Measurements from ENCODE around the gene MYLK3. TPM values are rescaled to one million over a fixed set of nuclear protein-coding genes. Genes with fewer than 3 reads are reported as not detected.
A peak's percentile ranks its signal among the peaks of the same experiment; 100 is the strongest.
"Not testable (repeated sequence)": the region's sequence is repeated elsewhere in the genome, so short reads cannot be mapped to it uniquely, and the experiment has no call there.

The MYLK3 gene
- total RNA-seq, 2 experiments from 2014 or later: 0.97 to 2.3 TPM

DNA sequence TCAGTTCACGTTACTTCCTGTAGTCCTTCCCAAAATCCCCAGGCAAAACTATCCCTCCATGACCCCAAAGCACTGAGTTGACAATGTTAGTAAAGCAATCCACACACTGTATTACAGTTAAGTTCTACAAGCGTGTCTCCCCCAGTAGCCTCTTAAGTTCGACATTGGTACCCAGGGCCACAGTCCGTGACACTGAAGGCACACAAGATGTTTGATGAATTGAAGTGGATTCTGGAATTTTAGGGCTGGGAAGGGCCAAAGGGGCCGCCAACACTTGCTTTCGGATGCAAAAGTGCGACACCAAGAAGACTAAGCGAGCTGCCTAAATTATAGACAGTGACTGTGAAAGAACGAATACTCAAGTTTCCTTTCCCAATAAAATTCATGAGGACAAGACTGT, 60.7 kb downstream of the MYLK3 start:
- no peak overlapping the region for H2AFZ ChIP-seq (ENCODE audit: low read length)
- peak overlapping the region; percentile 90 for H3K4me3 ChIP-seq (ENCODE audit: low read depth, low read length, poor library complexity, severe bottlenecking)
- peaks cover 61% of the 10 kb centered on the region for H4K20me1 ChIP-seq (ENCODE audit: insufficient read depth, low read length)
- H3K9me2 ChIP-seq (ENCODE audit: insufficient read depth, low read length): no peaks in the 10 kb centered on the region; the same call in 1 of the 2 replicates
- H3K9me3 ChIP-seq (ENCODE audit: low read length): no peaks in the 10 kb centered on the region
- no peak for DNase-seq (ENCODE audit: low spot score)
- H3K4me1 ChIP-seq (ENCODE audit: insufficient read depth, low read length, poor library complexity, severe bottlenecking): peaks cover 34% of the 10 kb centered on the region
- H3K36me3 ChIP-seq (ENCODE audit: insufficient read depth, low read length): peaks cover 26% of the 10 kb centered on the region
- ChIA-PET CTCF (ENCODE audit: unreplicated experiment) (no interaction called here), POLR2A (no interaction called here)
- H3K4me2 ChIP-seq (ENCODE audit: low read length): peak overlapping the region; percentile 71
- H3K27ac ChIP-seq (ENCODE audit: low read depth, low read length, poor library complexity, severe bottlenecking): no peak overlapping the region
- intact Hi-C loops (cut with micrococcal nuclease; ENCODE audit: unreplicated experiment): loop anchor here (5.0 kb wide), 1 partner anchor 220 kb away; no protein-coding TSS in a partner anchor
- BruUV-seq (replicated peaks): TSS peak; percentile 57
- TF ChIP-seq CTCF (conservative IDR thresholded peaks at IDR 0.05; ENCODE audit: low read length): no peak
- no peak for TF ChIP-seq EZH2phosphoT487 (IDR thresholded peaks at IDR 0.05; ENCODE audit: borderline replicate concordance, low read depth, low read length)
- peaks cover 82% of the 10 kb centered on the region for H3K79me2 ChIP-seq (ENCODE audit: insufficient read depth, low read depth, low read length)

- TF ChIP-seq CTCF (conservative IDR thresholded peaks at IDR 0.05; ENCODE audit: low read length): no peak
- no peak for TF ChIP-seq EZH2phosphoT487 (IDR thresholded peaks at IDR 0.05; ENCODE audit: borderline replicate concordance, low read depth, low read length)
- H3K79me2 ChIP-seq (ENCODE audit: insufficient read depth, low read depth, low read length): peaks cover 78% of the 10 kb centered on the region
- no TSS peak for BruUV-seq (replicated peaks)
- POLR2A ChIA-PET: interaction anchor here (0.6 to 1.6 kb wide), 2 partner anchors 16 to 263 kb away, joined by 3 read pairs; no protein-coding TSS in a partner anchor
- DNase-seq (ENCODE audit: low spot score): no peak
- CTCF ChIA-PET (ENCODE audit: unreplicated experiment): no interaction called here
- no peak overlapping the region for H3K27ac ChIP-seq (ENCODE audit: low read depth, low read length, poor library complexity, severe bottlenecking)
- peaks cover 56% of the 10 kb centered on the region for H4K20me1 ChIP-seq (ENCODE audit: insufficient read depth, low read length)
- H3K36me3 ChIP-seq (ENCODE audit: insufficient read depth, low read length): peaks cover 26% of the 10 kb centered on the region
- H3K4me2 ChIP-seq (ENCODE audit: low read length): peak overlapping the region; percentile 71
- no peaks in the 10 kb centered on the region for H3K9me3 ChIP-seq (ENCODE audit: low read length)
- peak overlapping the region; percentile 90 for H3K4me3 ChIP-seq (ENCODE audit: low read depth, low read length, poor library complexity, severe bottlenecking)
- H3K4me1 ChIP-seq (ENCODE audit: insufficient read depth, low read length, poor library complexity, severe bottlenecking): peaks cover 28% of the 10 kb centered on the region
- H3K9me2 ChIP-seq (ENCODE audit: insufficient read depth, low read length): no peaks in the 10 kb centered on the region; the same call in 1 of the 2 replicates
- H2AFZ ChIP-seq (ENCODE audit: low read length): no peak overlapping the region
- intact Hi-C loops (cut with micrococcal nuclease; ENCODE audit: unreplicated experiment): loop anchor here (5.0 kb wide), 1 partner anchor 220 kb away; no protein-coding TSS in a partner anchor
These were observed 61.2 kb downstream of the MYLK3 start for GRCh38 chr16:46686815-46687473.

GRCh38 chr16:46681867-46682266, 66.3 kb downstream of the MYLK3 start:
- H2AFZ ChIP-seq (ENCODE audit: low read length); CTCF ChIA-PET (ENCODE audit: unreplicated experiment); intact Hi-C loops (cut with micrococcal nuclease; ENCODE audit: unreplicated experiment); H3K4me3 ChIP-seq (ENCODE audit: low read depth, low read length, poor library complexity, severe bottlenecking); BruUV-seq (replicated peaks); DNase-seq (ENCODE audit: low spot score); H3K9me3 ChIP-seq (ENCODE audit: low read length); H3K27ac ChIP-seq (ENCODE audit: low read depth, low read length, poor library complexity, severe bottlenecking); H3K4me2 ChIP-seq (ENCODE audit: low read length); H3K4me1 ChIP-seq (ENCODE audit: insufficient read depth, low read length, poor library complexity, severe bottlenecking); H3K9me2 ChIP-seq (ENCODE audit: insufficient read depth, low read length): not testable (repeated sequence)
- POLR2A ChIA-PET: interaction anchor here (0.5 to 0.6 kb wide), 2 partner anchors 12 to 920 kb away, joined by 3 to 4 read pairs; no protein-coding TSS in a partner anchor
- Histone ChIP-seq H3K79me2 (ENCODE audit: insufficient read depth, low read depth, low read length) (peaks cover 47% of the 10 kb centered on the region), H4K20me1 (ENCODE audit: insufficient read depth, low read length) (peaks cover 24% of the 10 kb centered on the region; the same call in 1 of the 2 replicates), H3K36me3 (ENCODE audit: insufficient read depth, low read length) (peaks cover 55% of the 10 kb centered on the region)

DNA sequence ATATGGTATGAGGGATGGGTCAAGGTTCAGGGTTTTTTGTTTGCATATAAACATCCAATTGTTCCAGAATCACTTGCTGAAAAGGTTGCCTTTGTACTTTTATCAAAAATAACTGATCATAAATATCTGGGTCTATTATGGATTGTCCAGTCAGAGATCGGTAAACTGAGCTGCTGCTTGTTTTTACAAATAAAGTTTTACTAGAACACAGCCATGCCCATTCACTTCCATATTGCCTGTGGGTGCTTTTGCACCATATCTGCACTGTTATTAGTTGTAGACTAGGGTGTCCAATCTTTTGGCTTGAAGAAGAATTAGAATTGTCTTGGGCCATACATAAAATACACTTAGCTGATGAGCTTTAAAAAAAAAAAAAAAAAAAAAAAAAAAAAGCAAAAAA, 70.2 kb downstream of the MYLK3 start:
- H4K20me1 ChIP-seq (ENCODE audit: insufficient read depth, low read length); H3K4me3 ChIP-seq (ENCODE audit: low read depth, low read length, poor library complexity, severe bottlenecking); H3K4me2 ChIP-seq (ENCODE audit: low read length); H3K9me2 ChIP-seq (ENCODE audit: insufficient read depth, low read length); CTCF ChIA-PET (ENCODE audit: unreplicated experiment); H3K4me1 ChIP-seq (ENCODE audit: insufficient read depth, low read length, poor library complexity, severe bottlenecking); H3K27ac ChIP-seq (ENCODE audit: low read depth, low read length, poor library complexity, severe bottlenecking); H2AFZ ChIP-seq (ENCODE audit: low read length); intact Hi-C loops (cut with micrococcal nuclease; ENCODE audit: unreplicated experiment); H3K9me3 ChIP-seq (ENCODE audit: low read length); DNase-seq (ENCODE audit: low spot score): not testable (repeated sequence)
- Histone ChIP-seq H3K79me2 (ENCODE audit: insufficient read depth, low read depth, low read length) (peaks cover 13% of the 10 kb centered on the region; the same call in 1 of the 2 replicates), H3K36me3 (ENCODE audit: insufficient read depth, low read length) (peaks cover 92% of the 10 kb centered on the region)
- BruUV-seq (replicated peaks): TSS peak; percentile 26
- POLR2A ChIA-PET: interaction anchor here (0.6 to 2.5 kb wide), 9 partner anchors 10 to 826 kb away, joined by 3 to 7 read pairs (median 4); partner anchors contain the start of gene ORC6
